KOPT-K1 (cell line): Measurements from ENCODE around the gene CTNNAL1.

Experiments
- H3K27ac ChIP-seq: fragments of 200-600 bp; sonication (generic); 2 replicates; pipeline ENCODE4 v1.5.1; 2016; ENCODE audit warnings: antibody characterized with exemption, mild to moderate bottlenecking, low read depth, low read length; ENCODE audit not compliant: poor library complexity, severe bottlenecking
- H3K36me3 ChIP-seq: fragments of 200-600 bp; sonication (generic); 2 replicates; pipeline ENCODE4 v1.5.1; 2017; ENCODE audit warnings: antibody characterized with exemption, mild to moderate bottlenecking, low read length, moderate library complexity; ENCODE audit not compliant: insufficient read depth
- H3K9me3 ChIP-seq: fragments of 200-600 bp; sonication (generic); 2 replicates; pipeline ENCODE4 v1.5.1; 2017; ENCODE audit warnings: antibody characterized with exemption, low read length, mild to moderate bottlenecking; ENCODE audit not compliant: insufficient read depth, poor library complexity, severe bottlenecking

The CTNNAL1 gene

GRCh38 chr9:109036744-109037680 lies 23.7 kb upstream of the CTNNAL1 start:
- no peak overlapping the region for H3K27ac ChIP-seq
- no peaks in the 10 kb centered on the region for H3K9me3 ChIP-seq
- H3K36me3 ChIP-seq = peaks cover 98% of the 10 kb centered on the region

- Histone ChIP-seq H3K27ac (no peak overlapping the region), H3K36me3 (peaks cover 98% of the 10 kb centered on the region), H3K9me3 (no peaks in the 10 kb centered on the region)
Measured at GRCh38 chr9:109035684-109036423, 22.6 kb upstream of the CTNNAL1 start.

- peaks cover 100% of the 10 kb centered on the region for H3K36me3 ChIP-seq
- no peak overlapping the region for H3K27ac ChIP-seq
- no peaks in the 10 kb centered on the region for H3K9me3 ChIP-seq
Measured at GRCh38 chr9:109033941-109034700, 20.8 kb upstream of the CTNNAL1 start.

- no peak overlapping the region for H3K27ac ChIP-seq
Measured at GRCh38 chr9:109031241-109031640, 17.9 kb upstream of the CTNNAL1 start.

GRCh38 chr9:109030426-109030825 lies 17.1 kb upstream of the CTNNAL1 start:
- Histone ChIP-seq H3K27ac (no peak overlapping the region), H3K36me3 (peaks cover 93% of the 10 kb centered on the region), H3K9me3 (no peaks in the 10 kb centered on the region)

More at GRCh38 chr9:109031241-109031640, 17.9 kb upstream of the CTNNAL1 start:
- H3K9me3 ChIP-seq = no peaks in the 10 kb centered on the region
- H3K36me3 ChIP-seq = peaks cover 93% of the 10 kb centered on the region

GRCh38 chr9:109028457-109028856 lies 15.2 kb upstream of the CTNNAL1 start:
- Histone ChIP-seq H3K27ac (no peak overlapping the region), H3K9me3 (no peaks in the 10 kb centered on the region), H3K36me3 (peaks cover 93% of the 10 kb centered on the region)

GRCh38 chr9:109027176-109027575 lies 13.9 kb upstream of the CTNNAL1 start:
- Histone ChIP-seq H3K9me3 (no peaks in the 10 kb centered on the region), H3K27ac (no peak overlapping the region), H3K36me3 (peaks cover 93% of the 10 kb centered on the region)

- Histone ChIP-seq H3K9me3 (no peaks in the 10 kb centered on the region), H3K36me3 (peaks cover 93% of the 10 kb centered on the region), H3K27ac (no peak overlapping the region)
Measured at GRCh38 chr9:109026306-109026705, 13.0 kb upstream of the CTNNAL1 start.

GRCh38 chr9:109022873-109023272 lies 9.6 kb upstream of the CTNNAL1 start:
- Histone ChIP-seq H3K36me3 (peaks cover 88% of the 10 kb centered on the region), H3K9me3 (no peaks in the 10 kb centered on the region), H3K27ac (no peak overlapping the region)

- Histone ChIP-seq H3K27ac (no peak overlapping the region), H3K9me3 (no peaks in the 10 kb centered on the region), H3K36me3 (peaks cover 88% of the 10 kb centered on the region)
Measured at GRCh38 chr9:109020581-109021511, 7.5 kb upstream of the CTNNAL1 start.

GRCh38 chr9:109020113-109020512 lies 6.8 kb upstream of the CTNNAL1 start:
- H3K27ac ChIP-seq = no peak overlapping the region
- no peaks in the 10 kb centered on the region for H3K9me3 ChIP-seq
- H3K36me3 ChIP-seq = peaks cover 80% of the 10 kb centered on the region

GRCh38 chr9:109019420-109019819 lies 6.1 kb upstream of the CTNNAL1 start:
- no peak overlapping the region for H3K27ac ChIP-seq
- no peaks in the 10 kb centered on the region for H3K9me3 ChIP-seq
- peaks cover 73% of the 10 kb centered on the region for H3K36me3 ChIP-seq

- H3K27ac ChIP-seq = no peak overlapping the region
- no peaks in the 10 kb centered on the region for H3K9me3 ChIP-seq
- peaks cover 54% of the 10 kb centered on the region for H3K36me3 ChIP-seq
Measured at GRCh38 chr9:109017493-109017892, 4.2 kb upstream of the CTNNAL1 start.

GRCh38 chr9:109017061-109017460 lies 3.8 kb upstream of the CTNNAL1 start:
- Histone ChIP-seq H3K27ac (no peak overlapping the region), H3K36me3 (peaks cover 50% of the 10 kb centered on the region), H3K9me3 (no peaks in the 10 kb centered on the region)
